Activated CD8-positive, alpha-beta memory T cell treated with anti-CD3 and anti-CD28 coated beads, Interleukin-2, amount 50 U/mL, for 1 hour (primary cell): ENCODE results near the gene C10orf53.

Experiments used
- DNase-seq: peaks from one replicate; pipeline ENCODE4 v3.0.0-alpha.2; 2020; ENCODE audit errors: extremely low read depth

C10orf53 gene

DNA sequence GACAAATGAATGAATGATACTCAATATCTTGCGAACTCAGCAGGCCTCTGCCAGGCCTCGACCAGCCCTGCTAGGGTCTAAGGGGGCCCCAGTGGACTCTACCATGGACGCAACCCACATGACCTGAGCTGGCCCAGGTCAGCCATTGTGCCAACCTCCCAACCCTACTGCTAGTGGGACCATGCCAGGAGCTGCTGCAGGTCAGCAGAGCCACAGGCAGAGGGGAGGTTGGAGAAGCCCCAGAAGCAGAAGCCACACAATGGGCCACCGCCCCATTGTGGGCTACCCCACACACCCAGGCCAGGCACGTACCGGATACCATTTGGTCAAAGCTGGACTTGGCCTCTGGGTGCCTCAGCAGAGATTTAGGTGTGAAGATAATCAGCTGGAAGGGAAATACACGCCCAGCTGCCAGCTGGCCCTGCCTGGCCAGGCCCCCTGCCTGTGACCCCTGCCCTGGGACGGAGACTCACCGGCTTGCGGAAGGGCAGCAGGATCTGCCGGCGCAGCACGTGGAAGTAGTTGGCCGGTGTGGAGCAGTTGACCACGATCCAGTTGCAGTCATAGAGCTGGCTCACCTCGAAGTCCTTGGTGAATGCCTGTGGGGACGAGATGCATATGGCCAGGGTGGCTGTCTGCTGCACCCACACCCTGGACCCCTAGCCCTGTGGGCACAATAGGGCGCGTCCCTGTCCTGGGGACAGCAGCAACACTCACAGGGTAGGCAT lies 58.2 kb downstream of the C10orf53 start:
- DNase-seq = no peak

GRCh38 chr10:49738616-49739360 lies 59.3 kb downstream of the C10orf53 start:
- DNase-seq = no peak

GRCh38 chr10:49739426-49739825 lies 60.0 kb downstream of the C10orf53 start:
- DNase-seq = no peak

DNA sequence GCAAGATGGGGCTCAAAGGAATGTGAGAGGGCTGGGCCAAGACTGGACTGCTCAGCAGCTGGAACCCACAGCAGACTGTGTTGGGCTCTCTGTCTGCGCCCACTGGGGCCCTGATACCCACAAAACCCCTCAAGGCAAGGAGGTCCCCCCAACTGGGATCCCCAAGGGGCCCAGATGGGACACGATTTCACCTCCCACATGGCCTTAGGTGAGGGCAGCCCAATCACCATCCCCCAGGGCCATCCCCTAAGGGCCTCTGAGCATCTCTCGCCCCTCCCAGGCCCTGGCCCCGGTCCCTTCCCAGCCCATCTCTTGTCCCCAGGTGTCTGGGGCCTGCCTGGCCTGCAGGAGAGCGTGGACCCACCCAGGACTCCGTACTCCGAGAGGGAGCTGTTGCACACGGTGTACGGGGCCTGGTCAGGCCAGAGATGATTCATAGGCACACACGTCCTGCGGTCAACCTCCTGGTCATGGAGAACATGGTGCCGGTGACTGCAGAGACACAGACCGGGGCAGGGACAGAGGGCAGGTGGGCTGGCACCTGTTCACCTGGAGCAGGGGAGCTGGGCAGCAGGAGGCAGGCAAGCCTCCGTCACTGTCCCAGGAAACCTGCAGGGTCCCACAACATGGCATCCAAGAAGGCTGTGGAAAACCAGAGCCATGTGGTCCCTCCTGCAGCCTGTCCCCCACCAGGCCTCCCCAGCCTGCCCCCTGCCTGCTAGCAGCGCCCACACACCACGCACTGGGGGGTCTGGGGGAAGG lies 61.1 kb downstream of the C10orf53 start:
- no peak for DNase-seq

DNA sequence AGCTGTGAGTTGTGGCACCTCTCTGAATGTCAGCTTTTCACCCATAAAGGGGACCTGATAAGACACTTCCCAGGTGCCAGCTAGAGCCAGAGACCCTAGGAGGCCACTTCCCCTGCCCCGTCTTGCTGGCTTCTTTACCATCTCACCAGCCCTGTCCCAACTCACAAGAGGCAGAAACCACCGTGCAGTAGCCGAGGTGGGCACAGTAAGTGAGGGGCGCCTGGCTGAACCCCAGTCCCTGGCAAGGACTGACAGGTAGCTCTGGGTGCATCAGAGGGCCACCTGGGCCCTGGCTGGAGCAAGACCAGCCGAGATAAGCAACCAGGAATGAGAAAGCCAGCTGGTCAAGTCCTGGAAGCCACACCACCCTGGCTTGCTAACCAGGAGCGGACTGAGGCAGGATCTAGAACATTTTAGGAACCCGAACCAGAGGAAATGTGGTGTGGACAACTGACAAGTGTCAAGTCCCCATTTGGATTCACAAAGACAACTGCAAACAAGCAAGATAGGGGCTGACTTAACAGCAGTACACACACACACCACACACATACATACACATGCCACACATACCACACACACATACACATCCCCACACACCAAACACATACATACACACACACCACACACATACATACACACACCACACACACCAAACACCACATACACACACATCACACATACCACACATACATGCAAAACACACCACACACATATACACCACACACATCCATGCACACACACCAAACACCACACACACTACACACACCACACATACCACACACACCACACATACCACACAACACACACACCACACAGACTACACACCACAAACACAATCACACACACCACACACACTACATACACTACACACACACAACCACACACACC lies 61.9 kb downstream of the C10orf53 start:
- DNase-seq = no peak

DNA sequence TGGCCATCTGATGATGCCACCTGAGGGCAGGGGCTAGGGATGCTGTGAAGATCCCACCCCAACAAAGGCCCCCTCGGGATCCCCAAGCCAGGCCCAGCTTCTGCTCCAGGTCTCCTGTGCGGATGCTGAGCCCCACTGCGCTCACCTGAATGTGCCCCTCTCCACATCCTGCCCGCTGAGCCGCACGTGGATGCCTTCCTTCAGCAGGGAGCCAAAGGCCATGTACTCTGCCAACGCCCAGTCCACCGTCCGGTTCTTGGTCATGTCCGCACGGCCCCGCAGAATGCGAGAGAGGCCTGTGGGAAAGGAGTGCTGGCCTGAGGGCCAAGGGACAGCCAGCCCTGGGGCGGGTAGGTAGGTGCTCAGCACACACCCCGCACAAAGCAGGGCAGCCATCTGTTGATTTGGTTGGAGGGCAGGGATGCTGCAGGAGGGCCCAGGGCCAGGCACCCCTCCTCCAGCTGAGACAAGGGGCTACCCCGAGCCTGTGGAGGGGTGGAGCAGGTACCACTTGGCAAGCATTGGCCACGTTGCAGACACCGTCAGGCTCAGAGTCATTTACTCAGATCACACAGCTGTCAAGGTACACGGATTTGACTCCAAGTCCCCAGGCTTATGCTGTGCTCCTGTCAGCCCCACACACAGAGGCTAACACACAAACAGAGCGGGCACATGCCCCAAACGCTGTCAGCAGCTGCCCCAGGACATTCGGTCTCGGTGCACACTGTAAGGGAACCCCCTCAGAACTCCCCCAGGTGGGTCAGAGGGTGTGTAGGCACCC lies 63.4 kb downstream of the C10orf53 start:
- DNase-seq = no peak

DNA sequence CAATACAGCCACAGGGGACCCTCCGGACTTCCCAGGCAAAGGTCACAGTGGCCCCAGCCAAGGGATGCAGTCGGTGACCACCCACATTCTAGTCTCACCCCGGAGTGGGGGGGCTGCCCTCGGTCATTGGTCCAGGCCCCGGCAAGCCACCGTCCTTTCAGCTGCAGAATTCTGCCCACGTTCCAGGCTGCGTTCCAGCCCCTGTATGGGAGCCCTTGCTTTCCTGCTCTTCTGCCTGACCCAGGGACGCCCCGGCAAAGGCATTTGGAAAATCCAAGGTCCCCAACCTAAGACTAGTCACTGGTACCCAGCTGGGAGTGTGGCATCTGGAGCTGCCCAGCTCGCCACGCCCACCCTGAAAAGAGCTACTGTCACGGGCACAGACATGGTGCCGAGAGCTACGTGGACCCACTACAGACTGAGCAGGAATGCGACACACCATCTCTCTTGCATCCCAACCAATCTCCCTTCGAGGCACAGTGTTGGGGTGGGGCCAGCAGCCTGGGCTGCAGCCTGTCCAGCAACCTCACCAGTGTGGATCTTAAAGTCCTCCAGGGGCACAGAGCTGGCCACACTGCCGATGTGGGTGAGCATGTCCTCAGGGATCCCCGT lies 64.1 kb downstream of the C10orf53 start:
- DNase-seq = no peak

DNA sequence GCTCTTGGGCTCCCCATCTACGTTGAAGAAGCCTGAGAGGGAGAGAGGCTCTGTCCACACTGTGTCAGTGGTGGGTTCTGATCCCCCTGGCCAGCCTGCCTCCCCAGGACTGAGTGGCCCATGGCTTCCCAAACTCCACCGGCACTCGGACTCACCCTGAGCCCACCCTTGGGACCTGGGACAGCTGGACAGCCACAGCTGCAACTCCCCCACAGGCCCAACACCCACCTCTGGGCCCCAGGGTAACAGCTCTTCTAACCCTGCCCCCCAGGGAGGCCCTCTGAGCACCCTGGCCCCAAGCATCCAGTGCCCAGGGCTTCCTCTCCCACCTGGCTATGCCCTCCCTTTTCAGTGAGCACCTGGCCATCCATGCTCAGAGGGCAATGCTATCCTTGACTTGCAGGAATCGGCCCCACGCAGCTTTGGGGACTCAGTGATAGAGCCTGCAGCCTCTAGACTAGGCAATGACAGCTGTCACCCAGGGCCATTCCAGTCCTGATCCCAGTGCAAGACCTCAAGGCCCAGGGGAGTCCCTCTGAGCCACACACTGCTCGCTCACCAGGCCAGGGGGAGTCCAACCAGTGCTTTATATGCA lies 64.7 kb downstream of the C10orf53 start:
- DNase-seq = no peak

DNA sequence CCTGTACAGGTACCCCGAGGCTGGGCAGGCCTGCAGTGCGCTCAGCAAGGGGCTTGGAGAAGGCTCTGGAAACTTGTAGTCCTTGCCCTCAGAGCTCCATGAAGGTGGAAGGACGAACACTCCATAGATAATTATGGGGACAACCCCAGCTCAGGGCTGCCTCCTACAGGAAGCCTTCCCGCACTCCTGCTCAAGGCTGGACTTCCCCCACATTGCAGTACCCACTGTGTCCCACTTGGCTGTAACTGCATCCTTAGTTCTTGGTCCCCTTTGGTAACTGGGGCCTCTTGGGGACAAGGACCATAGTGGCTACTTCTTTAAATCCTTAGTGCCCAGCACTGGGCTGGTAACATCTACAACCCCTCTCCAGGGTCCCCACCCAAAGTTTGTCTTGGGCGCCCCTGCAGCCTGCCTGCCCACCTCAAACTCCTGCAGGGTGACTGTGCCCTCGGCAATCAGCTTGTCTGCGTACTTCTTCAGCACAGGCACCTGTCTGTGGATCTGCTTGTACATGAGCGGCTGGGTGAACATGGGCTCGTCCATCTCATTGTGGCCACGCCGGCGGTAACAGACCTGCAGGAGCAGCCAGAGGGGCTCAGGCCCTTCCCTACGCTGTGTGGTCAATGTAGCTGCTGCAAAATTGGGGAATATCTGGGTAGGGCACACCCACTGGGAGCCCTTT lies 65.6 kb downstream of the C10orf53 start:
- no peak for DNase-seq

- DNase-seq = no peak
These were observed 66.3 kb downstream of the C10orf53 start for GRCh38 chr10:49745756-49746155.

DNA sequence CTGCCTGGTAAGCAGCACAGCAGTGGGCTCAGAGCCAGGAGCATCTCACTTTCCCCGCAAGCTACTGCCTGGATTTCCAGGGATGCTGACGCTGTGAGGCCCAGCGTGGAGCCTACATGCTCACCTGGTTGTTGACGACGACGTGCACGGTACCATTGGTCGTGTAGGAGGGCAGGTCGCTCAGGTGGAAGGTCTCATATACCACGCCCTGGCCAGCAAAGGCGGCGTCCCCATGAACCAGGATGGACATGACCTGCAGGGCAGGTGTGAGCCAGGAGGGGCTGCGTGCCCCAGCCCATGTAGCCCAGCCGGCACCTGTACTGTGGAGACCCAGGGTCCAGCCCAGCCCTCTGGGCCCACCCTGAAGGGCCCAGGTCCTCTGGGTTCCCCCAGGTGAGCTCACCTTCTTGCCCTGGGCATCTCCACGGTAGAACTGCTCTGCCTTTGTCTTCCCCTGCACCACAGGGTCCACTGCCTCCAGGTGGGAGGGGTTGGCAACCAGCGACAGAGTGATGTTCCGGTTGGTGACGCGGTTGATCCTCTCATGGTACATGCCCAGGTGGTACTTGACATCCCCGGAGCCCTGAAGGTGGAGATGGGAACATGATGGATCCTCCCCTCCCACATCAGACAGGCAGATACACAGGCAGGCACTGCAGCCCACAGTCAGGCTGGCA lies 67.3 kb downstream of the C10orf53 start:
- no peak for DNase-seq
